GM19438 (cell line): ENCODE data around the gene ZNF649.
"Not testable (repeated sequence)": the region's sequence is repeated elsewhere in the genome, so short reads cannot be mapped to it uniquely, and the experiment has no call there.

ENCODE experiments used
- ATAC-seq: cut with Tn5 transposase; IDR thresholded peaks from one replicate; pipeline ENCODE4 v1.9.1; 2021; ENCODE audit warnings: low read depth; ENCODE audit not compliant: unreplicated experiment

The ZNF649 gene

GRCh38 chr19:51904331-51905165, at the start of gene ZNF649:
Gene ZNF649, minus strand, starts transcription at chr19:51905017. Its CDS starts 4,910 bp downstream, at chr19:51900107.
- ATAC-seq = peak; percentile 84

- no peak for ATAC-seq
These were observed 44.2 kb upstream of the ZNF649 start for GRCh38 chr19:51948975-51949374.

- ATAC-seq = no peak
These were observed 41.8 kb upstream of the ZNF649 start for GRCh38 chr19:51946602-51947001.

GRCh38 chr19:51944798-51945552, 40.2 kb upstream of the ZNF649 start:
- no peak for ATAC-seq

GRCh38 chr19:51938936-51939335, 34.1 kb upstream of the ZNF649 start:
- no peak for ATAC-seq

GRCh38 chr19:51931921-51932320, 27.1 kb upstream of the ZNF649 start:
- ATAC-seq = no peak

- no peak for ATAC-seq
These were observed 23.0 kb upstream of the ZNF649 start for GRCh38 chr19:51927859-51928258.

GRCh38 chr19:51926784-51927741, 22.2 kb upstream of the ZNF649 start, which contains the start of gene ZNF613:
Gene ZNF613, plus strand, starts transcription at chr19:51927472. Its CDS starts 8,749 bp downstream, at chr19:51936221.
- peak; percentile 82 for ATAC-seq

- no peak for ATAC-seq
These were observed 21.6 kb upstream of the ZNF649 start for GRCh38 chr19:51926426-51926783.

- no peak for ATAC-seq
These were observed 17.1 kb upstream of the ZNF649 start for GRCh38 chr19:51921949-51922348.

GRCh38 chr19:51919606-51920005, 14.8 kb upstream of the ZNF649 start:
- ATAC-seq = no peak

GRCh38 chr19:51916167-51916566, 11.3 kb upstream of the ZNF649 start:
- ATAC-seq = no peak

- ATAC-seq = no peak
These were observed 10.6 kb upstream of the ZNF649 start for GRCh38 chr19:51915324-51915867.

- not testable (repeated sequence) for ATAC-seq
These were observed 3.2 kb upstream of the ZNF649 start for GRCh38 chr19:51907981-51908380.

- ATAC-seq = not testable (repeated sequence)
These were observed 1.3 kb upstream of the ZNF649 start for GRCh38 chr19:51906108-51906507.

- not testable (repeated sequence) for ATAC-seq
These were observed 822 bp upstream of the ZNF649 start for GRCh38 chr19:51905639-51906038.

- ATAC-seq = no peak
These were observed 389 bp upstream of the ZNF649 start for GRCh38 chr19:51905206-51905605.

- ATAC-seq = no peak
These were observed 1.6 kb downstream of the ZNF649 start for GRCh38 chr19:51903192-51903591.

- no peak for ATAC-seq
These were observed 3.0 kb downstream of the ZNF649 start for GRCh38 chr19:51901860-51902259.

GRCh38 chr19:51891193-51891747, 13.5 kb downstream of the ZNF649 start:
- ATAC-seq = no peak
